Mesodermal cell (in vitro differentiated cells): Measurements from ENCODE around the gene FBXO46.

Experiments
- H3K27ac ChIP-seq: 2 replicates; pipeline ENCODE4 v1.7.0; 2013; ENCODE audit warnings: mild to moderate bottlenecking, low read depth, low read length, moderate library complexity; ENCODE audit not compliant: severe bottlenecking
- H3K36me3 ChIP-seq: 2 replicates; pipeline ENCODE4 v1.7.1; 2013; ENCODE audit warnings: mild to moderate bottlenecking, low read length, moderate library complexity; ENCODE audit not compliant: control insufficient read depth, insufficient read depth
- H3K4me1 ChIP-seq: one replicate; pipeline ENCODE4 v1.7.1; 2013; ENCODE audit warnings: mild to moderate bottlenecking, low read length; ENCODE audit not compliant: insufficient read depth, control insufficient read depth, poor library complexity, severe bottlenecking
- H3K4me3 ChIP-seq: 2 replicates; pipeline ENCODE4 v1.7.0; 2013; ENCODE audit warnings: low read length, control low read depth, mild to moderate bottlenecking; ENCODE audit not compliant: insufficient read depth, poor library complexity, severe bottlenecking; ENCODE audit errors: extremely low read depth
- H3K9me3 ChIP-seq: 2 replicates; pipeline ENCODE4 v1.7.1; 2013; ENCODE audit warnings: mild to moderate bottlenecking, low read length, moderate library complexity; ENCODE audit not compliant: control insufficient read depth
- whole genome bisulfite sequencing, 2 experiments: methylation state at CpG; one replicate each; pipeline ENCODE4 v1.1.5; 2013; ENCODE audit warnings: missing lambda C conversion rate in 2 of 2; ENCODE audit not compliant: insufficient coverage in 2 of 2; 5-methylcytosine and 5-hydroxymethylcytosine counted together

The FBXO46 gene

GRCh38 chr19:45681391-45682015, 49.2 kb downstream of the FBXO46 start:
- Histone ChIP-seq H3K4me3 (peak overlapping the region; percentile 2), H3K9me3 (no peaks in the 10 kb centered on the region)

GRCh38 chr19:45677351-45678230, 53.1 kb downstream of the FBXO46 start:
- Histone ChIP-seq H3K27ac (no peak overlapping the region), H3K9me3 (no peaks in the 10 kb centered on the region), H3K36me3 (no peaks in the 10 kb centered on the region), H3K4me3 (peak overlapping the region; percentile 35), H3K4me1 (peaks cover 9% of the 10 kb centered on the region)
- WGBS, 2 experiments, result 4 to 8% methylated on average over 34 to 38 of the region's 49 CpGs

More at GRCh38 chr19:45681391-45682015, 49.2 kb downstream of the FBXO46 start:
- Histone ChIP-seq H3K27ac (no peak overlapping the region), H3K4me1 (peaks cover 9% of the 10 kb centered on the region), H3K36me3 (peaks cover 26% of the 10 kb centered on the region)
- 9 to 11% methylated on average over 32 to 43 of the region's 51 CpGs for WGBS, 2 experiments

- H3K36me3 ChIP-seq, result no peaks in the 10 kb centered on the region
- H3K27ac ChIP-seq, result no peak overlapping the region
- no peaks in the 10 kb centered on the region for H3K9me3 ChIP-seq
- peak overlapping the region; percentile 35 for H3K4me3 ChIP-seq
- 21 to 32% methylated on average over 21 to 22 of the region's 28 CpGs for WGBS, 2 experiments
- H3K4me1 ChIP-seq, result peaks cover 8% of the 10 kb centered on the region
These were observed 53.8 kb downstream of the FBXO46 start for GRCh38 chr19:45676851-45677263.

GRCh38 chr19:45674946-45675345, 55.8 kb downstream of the FBXO46 start:
- 86 to 89% methylated on average over 6 to 7 of the region's 7 CpGs for WGBS, 2 experiments
- H3K36me3 ChIP-seq, result no peaks in the 10 kb centered on the region
- H3K4me3 ChIP-seq, result no peak overlapping the region
- H3K9me3 ChIP-seq, result no peaks in the 10 kb centered on the region
- H3K27ac ChIP-seq, result no peak overlapping the region
- peaks cover 5% of the 10 kb centered on the region for H3K4me1 ChIP-seq

- H3K27ac ChIP-seq, result no peak overlapping the region
- H3K4me3 ChIP-seq, result peak overlapping the region; percentile 22
- H3K4me1 ChIP-seq, result peaks cover 2% of the 10 kb centered on the region
- no peaks in the 10 kb centered on the region for H3K36me3 ChIP-seq
- 31 to 34% methylated on average over 22 to 39 of the region's 42 CpGs for WGBS, 2 experiments
- H3K9me3 ChIP-seq, result no peaks in the 10 kb centered on the region
These were observed 59.8 kb downstream of the FBXO46 start for GRCh38 chr19:45670670-45671453.

- H3K4me1 ChIP-seq, result peaks cover 9% of the 10 kb centered on the region
- peak overlapping the region; percentile 23 for H3K27ac ChIP-seq
- H3K36me3 ChIP-seq, result no peaks in the 10 kb centered on the region
- no peaks in the 10 kb centered on the region for H3K9me3 ChIP-seq
- H3K4me3 ChIP-seq, result peak overlapping the region; percentile 50
- 4 to 6% methylated on average over 7 to 17 of the region's 19 CpGs for WGBS, 2 experiments
These were observed 62.3 kb downstream of the FBXO46 start for GRCh38 chr19:45668342-45668871.

- H3K4me3 ChIP-seq, result peak within 1 kb of the TSS; percentile 50
- 17 to 23% methylated on average over 9 to 15 of the region's 15 CpGs for WGBS, 2 experiments
- H3K27ac ChIP-seq, result peak within 1 kb of the TSS; percentile 23
- H3K4me1 ChIP-seq, result peaks cover 9% of the 10 kb centered on the region
- no peaks in the 10 kb centered on the region for H3K36me3 ChIP-seq
- H3K9me3 ChIP-seq, result no peaks in the 10 kb centered on the region
These were observed 62.9 kb downstream of the FBXO46 start, which contains the start of gene GIPR for GRCh38 chr19:45667620-45668341. Gene GIPR, plus strand, starts transcription at chr19:45668221. Its CDS starts 1,300 bp downstream, at chr19:45669521.

GRCh38 chr19:45664575-45664974, 66.1 kb downstream of the FBXO46 start:
- H3K27ac ChIP-seq, result no peak overlapping the region
- no peak overlapping the region for H3K4me3 ChIP-seq
- 85 to 91% methylated on average over 6 to 7 of the region's 7 CpGs for WGBS, 2 experiments
- H3K9me3 ChIP-seq, result no peaks in the 10 kb centered on the region
- peaks cover 9% of the 10 kb centered on the region for H3K4me1 ChIP-seq
- H3K36me3 ChIP-seq, result no peaks in the 10 kb centered on the region

GRCh38 chr19:45663800-45664199, 66.9 kb downstream of the FBXO46 start:
- WGBS, 2 experiments, result 91 to 100% methylated on average over 1 of the region's 1 CpG
- no peak overlapping the region for H3K27ac ChIP-seq
- peaks cover 6% of the 10 kb centered on the region for H3K4me1 ChIP-seq
- H3K9me3 ChIP-seq, result no peaks in the 10 kb centered on the region
- no peak overlapping the region for H3K4me3 ChIP-seq
- no peaks in the 10 kb centered on the region for H3K36me3 ChIP-seq

- no peaks in the 10 kb centered on the region for H3K36me3 ChIP-seq
- no peaks in the 10 kb centered on the region for H3K9me3 ChIP-seq
- H3K4me1 ChIP-seq, result peaks cover 12% of the 10 kb centered on the region
- WGBS, 2 experiments, result 45 to 76% methylated on average over 3 to 6 of the region's 8 CpGs
- no peak overlapping the region for H3K27ac ChIP-seq
- H3K4me3 ChIP-seq, result no peak overlapping the region
These were observed 70.1 kb downstream of the FBXO46 start for GRCh38 chr19:45660636-45661035.
